Inferior parietal cortex (tissue), 1 donor: Measurements from ENCODE around the gene ETS2.

ENCODE experiments used
- DNase-seq: peaks from one replicate; pipeline ENCODE4 v3.0.0-alpha.2; 2016; ENCODE audit errors: extremely low spot score

Gene ETS2

DNA sequence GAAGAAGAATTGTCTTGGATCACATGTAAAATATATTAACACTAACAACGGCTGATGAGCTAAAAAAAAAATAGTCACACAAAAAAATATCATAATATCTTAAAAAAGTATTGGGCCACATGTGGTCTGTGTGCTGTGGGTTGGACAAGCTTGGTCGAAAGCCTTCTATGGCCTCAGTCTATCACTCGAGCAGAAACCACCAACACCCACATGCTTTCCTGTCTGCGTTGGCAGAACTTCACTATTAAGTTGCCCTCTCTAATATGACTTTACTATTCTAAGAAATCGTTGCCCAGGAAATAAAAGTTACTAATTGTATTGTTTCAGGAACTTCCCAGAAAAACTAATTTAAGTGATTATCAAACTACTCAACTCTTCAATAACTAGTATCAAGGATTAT lies 28.2 kb upstream of the ETS2 start:
- no peak for DNase-seq

DNA sequence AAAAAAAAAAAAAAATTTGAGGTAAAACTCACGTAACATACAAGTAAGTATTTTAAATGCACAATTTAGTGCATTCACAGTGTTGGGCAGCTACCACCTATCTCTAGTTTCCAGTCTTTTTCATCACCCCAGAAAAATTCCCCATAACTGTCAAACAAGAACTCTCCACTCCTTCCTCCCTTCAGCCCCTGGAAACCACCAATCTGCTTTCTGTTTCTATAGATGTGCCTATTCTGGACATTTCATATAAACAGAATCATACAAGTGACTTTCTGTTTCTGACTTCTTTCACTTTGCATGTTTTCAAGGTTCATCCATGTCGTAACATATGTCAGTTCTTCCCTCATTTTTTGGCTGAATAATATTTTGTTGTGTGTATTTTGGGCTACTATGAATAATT lies 24.9 kb upstream of the ETS2 start:
- no peak for DNase-seq

DNA sequence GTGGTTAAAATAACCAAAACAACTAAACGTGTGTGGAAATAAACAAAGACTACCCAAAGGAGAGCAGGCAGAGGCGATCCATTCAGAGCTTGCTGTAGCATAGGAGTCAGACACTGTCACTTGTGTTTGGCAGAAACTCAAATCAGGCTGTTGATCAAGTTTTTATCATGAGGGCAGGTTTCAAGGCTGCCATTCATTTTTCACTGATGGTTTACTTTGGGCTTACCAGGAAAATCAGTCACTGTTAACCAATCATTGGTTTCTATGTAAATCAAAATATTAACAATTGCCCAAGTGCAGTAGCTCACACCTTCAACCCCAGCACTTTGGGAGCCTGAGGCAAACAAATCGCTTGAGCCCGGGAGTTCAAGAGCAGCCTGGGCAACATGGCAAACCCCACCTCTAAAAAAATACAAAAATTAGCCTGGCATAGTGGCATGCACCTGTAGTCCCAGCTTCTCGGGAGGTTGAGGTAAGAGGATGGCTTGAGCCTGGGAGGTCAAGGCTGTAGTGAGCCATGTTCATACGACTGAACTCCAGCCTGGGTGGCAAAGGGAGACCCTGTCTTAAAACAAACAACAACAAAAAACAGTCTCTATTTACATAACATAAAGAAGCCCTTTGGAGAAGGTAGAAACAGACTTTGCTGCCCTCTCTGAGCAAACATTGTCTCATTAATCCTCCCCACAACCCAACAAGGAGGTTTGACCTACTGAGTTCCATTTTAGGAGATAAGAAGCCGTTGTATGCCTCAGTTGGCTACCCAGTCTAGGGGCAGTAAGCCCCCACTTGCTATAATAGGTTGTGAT lies 21.1 kb upstream of the ETS2 start:
- DNase-seq, result no peak

DNA sequence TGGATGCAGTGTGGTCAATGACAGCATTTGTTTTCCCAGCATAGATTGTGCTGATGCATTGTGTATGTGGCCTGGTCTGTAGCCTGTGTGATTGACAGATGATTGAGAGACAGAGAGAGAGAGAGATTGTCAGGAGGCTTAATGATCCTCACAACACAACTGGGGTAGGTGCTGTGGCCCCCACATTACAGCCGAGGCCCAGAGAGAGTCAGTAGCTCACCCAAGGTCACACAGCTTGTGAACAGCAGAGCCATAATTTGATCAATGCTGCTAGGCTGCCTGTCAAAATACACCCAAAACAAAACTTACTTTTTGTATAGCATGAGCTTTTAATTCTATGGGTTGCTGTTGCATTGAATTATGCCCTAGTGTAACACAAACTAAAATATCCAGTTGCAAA lies 20.2 kb upstream of the ETS2 start:
- DNase-seq, result no peak

DNA sequence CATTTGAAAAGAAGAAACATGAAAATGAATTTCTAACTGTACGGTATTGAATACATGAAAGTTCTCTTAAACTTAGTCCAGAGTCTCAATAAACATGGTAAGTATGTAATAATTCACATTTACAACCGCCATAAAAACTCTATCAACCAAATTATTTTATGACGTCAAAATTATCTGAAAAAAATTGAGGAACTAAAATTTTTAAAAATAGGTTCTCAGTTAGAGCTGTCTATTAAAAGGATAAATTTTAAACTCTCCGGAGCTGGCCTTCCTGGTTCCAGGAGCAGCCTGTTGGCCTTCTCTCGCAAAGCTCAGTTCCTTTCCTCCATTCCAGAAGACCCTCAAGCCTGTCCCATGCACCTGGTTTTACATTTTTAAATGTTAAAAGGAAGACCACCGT lies 18.7 kb upstream of the ETS2 start:
- DNase-seq, result no peak

DNA sequence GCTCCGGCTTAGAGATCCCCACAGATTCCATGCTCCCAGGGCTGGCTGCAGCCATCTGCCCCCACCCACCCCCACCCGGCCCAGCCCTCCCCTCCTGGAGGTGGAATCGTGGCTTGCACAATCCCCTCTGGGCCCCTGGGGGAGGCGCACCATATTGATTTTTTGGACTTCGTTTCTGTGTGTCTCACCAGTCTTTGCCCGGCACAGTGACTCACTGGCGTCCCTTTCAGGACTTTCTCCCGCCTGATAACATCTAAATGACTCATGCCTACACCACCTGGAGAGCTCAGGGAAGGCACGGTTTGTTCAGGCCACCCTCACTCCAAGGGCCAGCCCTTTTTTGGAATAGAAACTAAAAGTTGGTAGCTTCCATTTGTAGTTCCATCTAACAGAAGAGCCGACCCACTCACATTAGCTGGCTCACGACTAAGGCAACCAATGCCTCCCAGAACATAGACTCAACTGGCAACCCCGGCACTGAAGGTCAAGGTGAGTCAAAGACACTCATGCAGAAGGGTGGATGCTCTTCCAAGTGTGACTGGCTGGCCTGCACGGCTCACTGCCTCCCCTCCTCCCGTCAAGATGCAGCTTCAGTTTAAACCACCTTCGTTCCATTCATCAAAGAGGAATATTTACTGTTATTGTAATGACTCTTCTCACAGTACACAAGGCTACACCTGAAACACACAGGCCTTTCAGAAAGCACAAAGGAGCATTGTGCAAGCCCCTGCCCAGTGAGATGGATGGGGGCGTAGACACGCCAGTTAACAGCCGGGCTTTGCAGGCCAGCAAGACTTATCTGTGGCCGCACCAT lies 18.1 kb upstream of the ETS2 start:
- DNase-seq, result no peak

DNA sequence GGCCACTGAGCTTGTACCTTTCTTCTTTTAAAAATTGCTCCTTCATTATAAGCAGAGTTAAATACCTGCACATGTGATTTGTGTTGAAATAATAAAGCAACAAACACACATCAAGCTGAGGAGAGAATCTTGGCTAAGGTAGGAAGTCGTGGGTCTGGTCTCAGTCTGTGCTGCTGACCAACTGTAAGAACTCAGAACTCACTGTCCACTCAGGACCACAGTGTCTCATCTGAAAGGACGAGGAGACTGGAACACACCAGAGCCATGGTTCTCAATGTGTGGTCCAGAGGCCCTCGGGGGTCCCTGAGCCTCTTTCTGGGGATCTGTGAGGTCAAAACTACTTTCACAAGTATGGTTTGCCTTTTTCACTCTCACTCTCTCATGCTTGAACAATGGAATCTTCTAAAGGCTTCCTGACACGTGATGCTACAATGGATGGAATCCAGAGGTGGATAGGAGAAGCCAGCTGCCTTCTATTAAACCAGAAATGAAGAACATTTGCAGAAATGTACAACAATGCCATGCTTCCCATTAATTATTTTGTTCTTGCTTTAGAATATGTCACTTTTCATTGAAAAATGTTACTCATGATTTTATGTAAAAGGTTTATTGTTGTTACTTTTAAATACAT lies 17.3 kb upstream of the ETS2 start:
- DNase-seq, result no peak

DNA sequence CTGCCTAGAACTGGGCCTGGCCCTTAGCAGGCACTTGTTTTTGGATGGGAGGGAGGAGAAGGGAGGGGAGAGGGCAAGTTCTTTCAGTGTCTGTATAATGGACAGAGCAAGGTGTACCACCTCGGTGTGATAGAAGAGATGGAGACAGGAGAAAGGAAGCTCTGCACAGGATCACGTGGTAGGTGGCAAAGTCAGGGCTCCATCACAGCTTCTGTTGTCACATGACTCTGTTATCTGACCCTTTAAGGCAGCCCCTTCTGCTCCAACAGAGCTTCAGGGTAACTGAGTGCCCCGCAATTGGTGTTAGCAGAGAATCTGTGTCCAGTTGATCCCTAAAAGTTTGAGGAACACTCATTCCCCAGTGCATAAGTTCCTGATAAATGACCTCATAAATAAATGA lies 16.5 kb upstream of the ETS2 start:
- no peak for DNase-seq

DNA sequence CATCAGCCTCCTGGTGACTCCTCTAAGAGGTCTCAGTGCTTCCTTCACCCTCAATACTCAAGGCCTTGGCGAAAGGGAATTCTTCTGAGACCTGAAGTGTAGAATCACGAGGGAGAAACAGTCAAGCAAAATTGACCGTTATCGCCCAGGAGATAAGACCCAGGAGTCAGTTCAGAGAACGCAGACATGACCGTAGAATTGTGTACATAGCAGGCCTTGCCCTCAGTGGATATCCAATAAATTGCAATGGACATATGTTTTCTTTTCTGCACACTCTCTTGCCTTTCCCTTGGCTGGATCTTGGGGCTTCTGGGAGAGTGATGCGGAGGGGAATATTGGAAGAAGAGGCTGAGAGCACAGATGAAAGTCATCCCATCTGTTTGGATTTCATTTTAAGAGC lies 15.7 kb upstream of the ETS2 start:
- DNase-seq, result no peak

DNA sequence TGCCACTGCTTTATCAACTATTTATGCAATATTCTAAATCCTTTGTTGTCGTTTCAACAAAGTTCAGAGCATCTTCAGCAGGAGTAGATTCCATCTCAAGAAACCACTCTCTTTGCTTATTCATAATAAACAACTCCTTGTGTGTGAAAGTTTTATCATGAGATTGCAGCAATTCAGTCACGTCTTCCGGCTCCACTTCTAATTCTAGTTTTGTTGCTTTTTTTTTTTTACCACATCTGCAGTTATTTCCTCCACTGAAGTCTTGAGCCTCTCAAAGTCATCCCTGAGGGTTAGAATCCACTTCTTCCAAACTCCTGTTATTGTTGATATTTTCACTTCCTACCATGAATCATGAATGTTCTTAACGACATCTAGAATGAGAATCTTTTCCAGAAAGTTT lies 14.8 kb upstream of the ETS2 start:
- no peak for DNase-seq

DNA sequence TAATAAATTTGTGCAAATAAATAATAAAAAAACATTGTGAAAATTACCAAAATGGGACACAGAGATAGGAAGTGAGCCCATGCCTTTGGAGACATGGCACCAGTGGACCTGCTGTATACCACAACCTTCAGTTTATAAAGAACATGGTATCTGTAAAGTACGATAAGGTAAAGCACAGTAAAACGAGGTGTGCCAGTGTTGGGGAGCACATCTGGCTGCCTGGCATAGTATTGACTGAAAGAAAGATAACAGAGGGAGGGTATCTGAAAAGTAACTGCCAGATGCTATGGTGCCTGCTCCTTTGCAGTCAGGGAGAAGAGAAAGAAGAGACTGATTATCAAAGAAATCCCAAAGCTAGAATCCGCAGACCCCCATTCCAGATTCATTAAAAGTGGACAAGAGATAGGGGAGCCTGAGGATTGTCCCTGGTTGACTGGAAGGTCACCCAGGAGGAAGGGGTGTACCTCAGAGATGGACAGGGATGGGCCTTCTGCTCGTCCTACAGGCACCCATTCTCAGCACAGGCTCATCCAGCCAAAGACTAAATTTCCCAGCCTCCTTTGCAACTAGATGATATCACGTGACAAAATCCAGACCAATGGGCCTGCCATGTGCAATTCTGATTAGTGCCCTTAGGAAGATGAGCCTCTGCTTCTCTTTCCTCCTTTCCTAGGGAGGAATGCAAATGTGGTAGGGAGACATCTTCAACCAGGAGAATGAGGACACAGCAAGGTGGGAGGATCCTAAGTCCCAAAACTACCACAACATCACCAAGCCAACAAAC lies 12.9 kb upstream of the ETS2 start:
- no peak for DNase-seq

DNA sequence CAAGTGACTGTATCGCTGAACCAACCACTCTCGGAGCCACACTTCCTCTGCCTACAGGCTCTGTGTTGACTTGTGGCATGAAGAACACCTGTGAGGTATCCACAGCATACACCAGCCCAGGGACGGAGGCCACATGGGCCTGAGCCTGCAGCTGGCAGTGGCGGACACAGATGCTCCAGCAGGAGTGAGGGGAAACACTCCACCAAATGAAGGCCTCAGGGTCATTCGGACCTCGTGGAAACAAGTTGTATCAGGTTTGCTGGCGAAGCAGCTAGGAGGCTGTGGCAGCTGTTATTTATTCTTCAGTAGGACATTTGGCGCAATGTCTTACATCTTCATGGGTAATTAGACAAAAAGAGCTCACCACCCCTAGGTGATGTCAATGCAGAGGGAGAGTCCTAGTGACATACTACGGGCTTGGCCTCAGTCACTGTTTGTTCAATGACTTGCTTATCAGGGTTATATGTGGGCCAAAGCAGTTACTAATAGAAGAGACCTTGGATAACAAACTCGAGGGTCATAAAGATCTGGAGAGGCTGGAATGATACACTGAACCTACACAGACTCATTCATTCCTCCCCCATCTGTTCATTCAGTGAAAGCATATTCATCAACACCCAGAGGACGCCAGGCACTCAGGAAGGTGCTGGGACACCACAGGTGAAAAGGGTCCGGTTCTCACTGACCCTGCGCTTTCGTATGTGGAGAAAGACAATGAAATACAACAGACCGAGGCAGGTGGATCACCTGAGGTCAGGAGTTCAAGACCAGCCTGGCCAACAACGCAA lies 11.6 kb upstream of the ETS2 start:
- DNase-seq, result no peak

DNA sequence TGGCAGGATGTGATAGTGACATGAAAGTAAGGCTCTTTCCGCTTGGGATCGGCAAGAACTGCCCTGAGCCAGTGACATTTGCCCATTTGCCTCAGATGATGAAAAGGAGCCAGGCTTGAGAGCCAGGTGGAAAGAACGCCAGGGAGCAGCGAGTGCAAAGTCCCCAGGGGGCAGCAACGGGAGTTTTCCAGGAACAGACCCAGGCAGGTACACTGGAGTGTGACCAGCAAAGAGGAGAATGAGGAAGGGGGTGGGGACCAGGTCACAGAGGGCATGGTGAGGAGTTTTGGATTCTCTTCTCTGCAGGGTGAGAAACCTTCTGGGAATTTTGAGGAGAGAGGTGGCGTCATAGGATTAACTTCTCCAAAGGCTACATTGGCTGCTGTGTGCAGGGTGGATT lies 10.8 kb upstream of the ETS2 start:
- no peak for DNase-seq

DNA sequence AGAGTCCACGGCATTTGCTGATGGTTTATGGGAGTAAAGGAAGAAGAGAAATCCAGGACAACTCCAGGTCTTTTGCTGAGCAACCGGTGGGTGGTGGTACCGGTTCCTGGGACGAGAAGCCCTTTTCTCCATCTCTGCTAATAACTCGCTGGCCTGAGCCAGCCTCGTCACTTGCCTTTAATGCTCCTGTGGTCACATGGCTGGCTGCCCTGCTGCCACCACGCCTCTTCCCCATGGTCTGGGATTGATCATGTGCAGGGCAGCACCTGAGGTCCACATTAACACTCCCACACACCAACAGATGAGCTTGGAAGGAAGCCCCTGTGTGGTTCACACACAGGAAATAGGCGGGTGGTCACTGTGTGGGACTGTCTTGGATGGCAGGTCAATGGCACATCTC lies 10.3 kb upstream of the ETS2 start:
- no peak for DNase-seq

DNA sequence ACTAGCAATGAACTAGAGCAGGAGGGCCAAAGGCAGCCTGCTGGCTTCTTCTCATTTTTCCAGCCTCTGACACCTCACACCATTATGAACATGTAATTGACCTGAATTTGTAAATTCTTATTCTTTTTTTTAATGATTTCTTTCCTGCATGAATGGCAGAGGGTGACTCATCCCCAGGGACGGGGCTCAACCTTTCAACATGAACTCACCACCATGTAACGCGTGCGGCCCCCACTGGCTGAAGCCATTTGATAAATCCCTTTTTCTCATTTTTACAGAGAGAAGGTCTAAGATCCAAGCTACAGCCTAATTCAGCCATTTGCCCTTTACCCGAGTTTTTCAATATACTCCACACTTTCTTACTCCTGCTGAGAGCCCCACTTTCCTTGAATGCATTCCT lies 9.3 kb upstream of the ETS2 start:
- DNase-seq, result no peak

DNA sequence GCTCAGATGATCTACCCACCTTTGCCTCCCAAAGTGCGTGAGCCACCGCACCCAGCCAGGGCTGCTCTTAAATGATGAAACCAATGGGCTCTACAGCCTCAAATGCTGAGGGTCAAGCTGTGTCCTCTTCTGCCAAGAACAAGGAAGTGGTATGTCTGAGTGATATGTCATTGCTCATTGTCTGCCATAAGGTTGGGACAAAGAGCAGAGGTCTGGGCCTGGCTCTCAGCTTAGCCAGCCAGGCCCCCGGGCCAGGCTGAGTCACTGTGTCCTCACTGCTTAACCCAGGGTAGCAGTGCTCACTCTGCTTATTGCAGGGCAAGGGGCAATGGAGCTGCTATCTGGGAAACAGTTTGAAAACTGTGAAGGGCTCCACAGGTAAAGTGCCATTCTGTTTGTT lies 8.3 kb upstream of the ETS2 start:
- DNase-seq, result no peak

DNA sequence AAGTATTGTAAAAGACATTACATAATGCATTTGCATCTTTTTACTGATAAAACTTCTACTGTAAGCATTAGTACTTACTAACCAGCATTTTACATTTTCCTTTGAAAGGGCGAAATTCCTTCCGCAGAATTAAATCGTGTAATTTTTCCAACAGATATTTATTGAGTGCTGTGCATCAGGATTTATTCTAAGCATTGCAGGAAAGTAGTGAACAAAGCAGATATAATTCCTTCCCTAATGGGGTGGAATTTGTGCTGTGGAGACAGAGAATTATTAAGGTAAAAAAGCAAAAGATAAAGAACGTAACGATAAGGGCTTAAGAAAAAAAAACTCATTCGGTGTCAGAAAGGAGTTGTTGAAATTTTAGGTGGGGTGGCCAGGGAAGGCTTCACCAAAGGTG lies 7.6 kb upstream of the ETS2 start:
- DNase-seq, result no peak

DNA sequence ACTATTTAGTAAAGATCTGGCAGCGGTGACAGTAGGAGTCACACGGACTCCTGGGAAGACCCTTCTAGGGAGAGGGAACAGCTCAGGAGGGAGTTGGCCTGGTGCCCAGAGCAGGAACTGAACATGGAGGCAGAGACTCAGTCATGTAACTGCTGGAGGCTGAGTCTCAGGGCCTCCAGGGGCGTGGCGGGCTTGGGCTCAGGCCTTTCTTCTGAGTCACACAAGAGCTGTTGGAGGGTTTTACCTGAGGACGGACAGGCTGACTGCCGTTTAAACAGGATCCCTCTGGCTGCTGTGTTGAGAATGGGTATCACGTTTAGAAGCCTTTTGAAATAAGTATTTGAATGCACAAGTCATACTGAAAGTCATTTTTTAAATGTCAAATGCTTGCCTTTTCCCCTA lies 7.2 kb upstream of the ETS2 start:
- DNase-seq, result no peak

DNA sequence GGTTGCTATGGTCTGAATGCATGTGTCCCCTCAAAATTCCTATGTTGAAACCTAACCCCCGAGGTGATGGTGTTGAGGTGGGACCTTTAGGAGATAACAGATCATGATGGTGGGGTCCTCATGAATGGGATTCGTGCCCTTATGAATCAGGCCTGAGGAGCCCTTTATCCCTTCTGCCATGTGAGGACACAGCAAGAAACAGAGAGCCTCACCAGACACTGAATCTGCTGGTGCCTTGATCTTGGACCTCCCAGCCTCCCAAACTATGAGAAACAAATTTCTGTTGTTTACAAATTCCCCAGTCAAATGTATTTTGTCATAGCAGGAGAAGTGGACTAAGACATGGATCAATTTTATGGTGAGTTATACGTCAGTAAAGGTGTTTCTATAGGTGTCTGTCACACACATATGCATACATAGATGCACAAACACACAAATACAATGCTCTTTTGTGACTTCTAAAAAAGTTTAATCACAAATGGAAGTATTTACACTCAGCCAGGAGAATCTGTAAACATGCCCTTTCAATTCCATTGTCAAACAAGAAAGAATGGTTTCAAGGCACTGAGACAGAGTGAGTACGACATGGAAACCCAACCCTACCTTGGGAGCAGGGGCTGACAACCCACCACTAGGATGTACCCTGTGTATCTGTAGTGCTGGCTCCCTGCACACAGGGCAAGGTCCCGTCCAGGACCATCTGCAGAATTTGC lies 5.5 kb upstream of the ETS2 start:
- DNase-seq, result no peak

DNA sequence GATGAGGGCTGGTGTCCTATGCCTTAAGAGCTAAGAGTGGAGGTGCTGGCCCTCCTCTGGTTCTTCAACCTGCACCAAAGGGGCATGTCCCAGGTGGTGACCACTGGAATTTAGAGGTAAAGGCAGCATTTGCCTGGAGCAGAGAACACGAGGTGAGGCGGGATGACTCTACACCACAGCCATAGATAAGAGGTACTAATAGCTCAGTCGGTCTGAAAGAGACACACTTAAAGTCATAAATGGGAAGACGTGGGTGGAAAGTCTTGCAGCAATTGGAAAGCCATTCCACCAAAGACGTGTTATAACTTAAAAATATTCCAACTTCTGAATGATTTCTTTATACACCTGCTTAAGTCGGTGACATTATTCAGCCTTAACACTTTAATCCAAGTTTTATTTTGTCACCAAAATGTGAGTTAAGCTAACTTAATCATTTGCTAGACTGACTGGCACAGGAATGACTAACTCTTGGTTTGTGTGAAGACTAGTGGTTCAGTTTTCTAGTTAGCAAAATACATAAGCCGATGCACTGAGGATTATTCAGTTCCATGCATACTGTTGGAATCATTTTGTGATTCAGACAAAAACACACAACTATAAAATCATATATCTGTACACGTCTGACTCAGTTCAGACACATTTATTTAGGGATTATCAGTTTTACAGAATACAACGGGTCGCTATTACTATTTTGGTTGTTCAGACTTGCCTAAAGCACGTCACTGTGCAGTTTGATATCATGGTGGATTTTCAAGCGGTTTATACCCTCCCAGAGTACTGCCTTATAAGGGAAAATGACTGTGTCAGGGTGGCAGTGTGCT lies 4.6 kb upstream of the ETS2 start:
- no peak for DNase-seq
